ENCODE measurements around the gene SEPSECS. TPM values are rescaled to one million over a fixed set of nuclear protein-coding genes. Genes with fewer than 3 reads are reported as not detected.

SEPSECS gene
- total RNA-seq, 3 donors from 2014 or later = 13.4 to 26.2 (median 13.6) TPM

- no peaks in the 10 kb centered on the region for H3K36me3 ChIP-seq (ENCODE audit: low read depth)
- no peaks in the 10 kb centered on the region for H3K9me3 ChIP-seq
- no peak overlapping the region for H3K4me3 ChIP-seq
- intact Hi-C loops (cut with DNase I, micrococcal nuclease) = no loop called here
- DNase-seq (no peak), ATAC-seq (peak; percentile 11)
- TF ChIP-seq CTCF (IDR thresholded peaks at IDR 0.05) = no peak
- no peaks in the 10 kb centered on the region for H3K4me1 ChIP-seq (ENCODE audit: low read depth)
Measured at GRCh38 chr4:25108556-25108955, 51.7 kb downstream of the SEPSECS start.

- Histone ChIP-seq H3K36me3 (ENCODE audit: low read depth) (no peaks in the 10 kb centered on the region), H3K4me1 (ENCODE audit: low read depth) (no peaks in the 10 kb centered on the region), H3K4me3 (no peak overlapping the region), H3K9me3 (no peaks in the 10 kb centered on the region)
- DNase-seq = peak in 1 of 3 donors; percentile 59
- ATAC-seq = peak; percentile 78
- no peak for TF ChIP-seq CTCF (IDR thresholded peaks at IDR 0.05)
- intact Hi-C loops (cut with DNase I, micrococcal nuclease) = no loop called here
Measured at GRCh38 chr4:25107827-25108516, 52.3 kb downstream of the SEPSECS start.

DNA sequence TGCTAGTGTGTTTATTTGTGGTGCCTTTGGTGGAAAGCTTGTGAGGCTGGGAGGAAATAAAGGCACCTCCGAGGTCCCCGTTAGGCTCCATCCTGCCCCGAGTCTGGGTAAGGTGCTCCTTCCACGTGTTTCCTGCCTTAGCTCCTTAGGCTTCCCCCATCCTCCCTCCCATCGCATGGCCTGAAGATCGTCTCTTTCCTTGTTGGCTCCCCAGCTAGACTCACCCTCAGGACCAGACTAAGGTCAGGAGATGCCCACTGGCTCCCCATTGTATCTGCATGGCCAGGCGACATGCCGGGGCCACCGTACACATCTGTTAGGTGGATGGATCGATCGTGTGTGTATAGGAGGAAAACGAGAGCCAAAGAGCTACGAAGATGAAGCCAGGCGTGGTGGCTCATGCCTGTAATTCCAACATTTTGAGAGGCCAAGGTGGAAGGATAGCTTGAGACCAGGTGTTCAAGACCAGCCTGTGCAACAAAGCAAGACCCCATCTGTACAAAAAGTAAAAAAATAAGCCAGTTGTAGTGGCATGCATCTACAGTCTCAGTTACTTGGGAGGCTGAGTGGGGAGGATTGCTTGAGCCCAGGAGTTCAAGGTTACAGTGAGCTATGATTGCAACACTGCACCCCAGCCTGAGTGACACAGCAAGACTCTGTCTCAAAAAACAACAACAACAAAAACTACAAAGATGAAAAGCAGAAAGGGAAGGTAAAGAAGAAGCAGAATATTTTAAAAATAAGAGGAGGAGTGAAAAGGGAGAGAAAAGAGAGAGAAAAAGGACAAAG lies 53.7 kb downstream of the SEPSECS start:
- DNase-seq (no peak), ATAC-seq (no peak)
- Histone ChIP-seq H3K4me3 (no peak overlapping the region), H3K4me1 (ENCODE audit: low read depth) (no peaks in the 10 kb centered on the region), H3K36me3 (ENCODE audit: low read depth) (no peaks in the 10 kb centered on the region), H3K9me3 (no peaks in the 10 kb centered on the region)
- intact Hi-C loops (cut with DNase I, micrococcal nuclease) = no loop called here
- no peak for TF ChIP-seq CTCF (IDR thresholded peaks at IDR 0.05)

- no peak for TF ChIP-seq CTCF (IDR thresholded peaks at IDR 0.05)
- no peak overlapping the region for H3K4me3 ChIP-seq
- ATAC-seq (no peak), DNase-seq (no peak)
- no peaks in the 10 kb centered on the region for H3K9me3 ChIP-seq
- H3K4me1 ChIP-seq (ENCODE audit: low read depth) = no peaks in the 10 kb centered on the region
- intact Hi-C loops (cut with DNase I, micrococcal nuclease) = no loop called here
- H3K36me3 ChIP-seq (ENCODE audit: low read depth) = no peaks in the 10 kb centered on the region
Measured at GRCh38 chr4:25104591-25104990, 55.7 kb downstream of the SEPSECS start.

DNA sequence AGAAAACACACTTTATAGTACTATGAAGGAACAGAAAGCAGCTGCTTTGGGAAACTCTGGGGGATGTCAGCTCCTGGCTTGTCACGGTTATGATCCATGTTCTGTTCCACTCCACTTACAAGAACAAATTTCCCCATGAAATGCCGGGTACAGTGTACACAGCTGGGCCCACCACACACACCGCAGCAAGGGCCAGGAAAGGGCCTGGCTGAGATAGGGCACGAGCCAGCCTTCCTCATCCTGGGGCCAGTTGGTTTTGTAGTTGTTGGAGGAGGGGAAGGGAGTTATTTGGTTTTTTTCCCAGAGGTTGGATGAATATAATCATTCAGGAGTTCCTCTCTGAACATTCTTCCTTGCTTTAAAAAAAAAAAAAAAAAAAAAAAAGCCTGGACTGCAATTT lies 56.8 kb downstream of the SEPSECS start:
- DNase-seq (no peak), ATAC-seq (no peak)
- H3K4me1 ChIP-seq (ENCODE audit: low read depth) = no peaks in the 10 kb centered on the region
- intact Hi-C loops (cut with DNase I, micrococcal nuclease) = no loop called here
- TF ChIP-seq CTCF (IDR thresholded peaks at IDR 0.05) = no peak
- H3K9me3 ChIP-seq = no peaks in the 10 kb centered on the region
- no peaks in the 10 kb centered on the region for H3K36me3 ChIP-seq (ENCODE audit: low read depth)
- H3K4me3 ChIP-seq = no peak overlapping the region
